H9 (cell line): ENCODE results near the gene NPAT. TPM values are rescaled to one million over a fixed set of nuclear protein-coding genes. Genes with fewer than 3 reads are reported as not detected.

Experiments used
- DNase-seq: peaks from one replicate; pipeline ENCODE4 v3.0.0-alpha.2; 2017
- H2AFZ ChIP-seq: one replicate; pipeline ENCODE4 v1.6.1; 2013; ENCODE audit warnings: mild to moderate bottlenecking, low read length, control low read depth, moderate library complexity
- H2AK5ac ChIP-seq: 2 replicates; pipeline ENCODE4 v1.6.1; 2013; ENCODE audit warnings: low read length, control low read depth, mixed read lengths; ENCODE audit not compliant: insufficient read length
- H2BK120ac ChIP-seq: one replicate; pipeline ENCODE4 v1.6.1; 2013; ENCODE audit warnings: low read depth, mild to moderate bottlenecking, low read length, control low read depth, inconsistent platforms; ENCODE audit not compliant: poor library complexity, severe bottlenecking
- H2BK12ac ChIP-seq: 2 replicates; pipeline ENCODE4 v1.6.1; 2013; ENCODE audit warnings: low read length, control low read depth, mixed read lengths, low read depth; ENCODE audit not compliant: insufficient read length
- H2BK15ac ChIP-seq: 2 replicates; pipeline ENCODE4 v1.6.1; 2013; ENCODE audit warnings: low read depth, low read length, control low read depth
- H2BK20ac ChIP-seq: one replicate; pipeline ENCODE4 v1.6.1; 2013; ENCODE audit warnings: low read depth, mild to moderate bottlenecking, low read length, control low read depth, inconsistent platforms; ENCODE audit not compliant: poor library complexity, severe bottlenecking
- H2BK5ac ChIP-seq: 2 replicates; pipeline ENCODE4 v1.6.1; 2013; ENCODE audit warnings: low read length, control low read depth, mixed read lengths; ENCODE audit not compliant: insufficient read length
- H3K14ac ChIP-seq: 2 replicates; pipeline ENCODE4 v1.6.1; 2013; ENCODE audit warnings: low read length, control low read depth; ENCODE audit not compliant: insufficient read depth
- H3K18ac ChIP-seq: 2 replicates; pipeline ENCODE4 v1.6.1; 2013; ENCODE audit warnings: low read depth, mild to moderate bottlenecking, mixed read lengths, low read length, control low read depth; ENCODE audit not compliant: insufficient read length
- H3K23ac ChIP-seq: 2 replicates; pipeline ENCODE4 v1.6.1; 2013; ENCODE audit warnings: low read length, control low read depth, mixed read lengths, low read depth; ENCODE audit not compliant: insufficient read length
- H3K23me2 ChIP-seq: 2 replicates; pipeline ENCODE4 v1.6.1; 2013; ENCODE audit warnings: low read depth, mild to moderate bottlenecking, mixed read lengths, low read length, control low read depth; ENCODE audit not compliant: insufficient read length, poor library complexity, severe bottlenecking
- H3K27ac ChIP-seq: 2 replicates; pipeline ENCODE4 v1.5.1; 2013; ENCODE audit warnings: low read length, control low read depth, mixed read lengths, low read depth; ENCODE audit not compliant: insufficient read length
- H3K27me3 ChIP-seq: 2 replicates; pipeline ENCODE4 v1.6.1; 2013; ENCODE audit warnings: low read length, control low read depth, inconsistent platforms; ENCODE audit not compliant: insufficient read depth
- H3K4ac ChIP-seq: 2 replicates; pipeline ENCODE4 v1.6.1; 2013; ENCODE audit warnings: low read depth, mild to moderate bottlenecking, control low read depth, inconsistent platforms, low read length, moderate library complexity
- H3K4me1 ChIP-seq: 2 replicates; pipeline ENCODE4 v1.6.1; 2013; ENCODE audit warnings: low read length, control low read depth, inconsistent platforms; ENCODE audit not compliant: insufficient read depth
- H3K4me2 ChIP-seq: 2 replicates; pipeline ENCODE4 v1.6.1; 2013; ENCODE audit warnings: low read length, control low read depth, mixed read lengths; ENCODE audit not compliant: insufficient read length, insufficient read depth
- H3K56ac ChIP-seq: 2 replicates; pipeline ENCODE4 v1.6.1; 2013; ENCODE audit warnings: low read depth, mild to moderate bottlenecking, mixed read lengths, low read length, control low read depth; ENCODE audit not compliant: insufficient read length
- H3K79me1 ChIP-seq: 2 replicates; pipeline ENCODE4 v1.6.1; 2013; ENCODE audit warnings: low read depth, mild to moderate bottlenecking, moderate library complexity, low read length, control low read depth, inconsistent platforms; ENCODE audit not compliant: insufficient read depth, poor library complexity, severe bottlenecking
- H3K79me2 ChIP-seq: 2 replicates; pipeline ENCODE4 v1.6.1; 2013; ENCODE audit warnings: low read length, control low read depth, inconsistent platforms; ENCODE audit not compliant: insufficient read depth
- H3K9ac ChIP-seq: 2 replicates; pipeline ENCODE4 v1.6.1; 2013; ENCODE audit warnings: low read length, control low read depth, mixed read lengths; ENCODE audit not compliant: insufficient read length; ENCODE audit errors: extremely low read depth
- H3K9me3 ChIP-seq: one replicate; pipeline ENCODE4 v1.6.1; 2013; ENCODE audit warnings: low read depth, low read length, inconsistent platforms; ENCODE audit not compliant: control insufficient read depth
- H3T11ph ChIP-seq: one replicate; pipeline ENCODE4 v1.6.1; 2013; ENCODE audit warnings: mild to moderate bottlenecking, low read length, control low read depth, inconsistent platforms
- H4K20me1 ChIP-seq: one replicate; pipeline ENCODE4 v1.6.1; 2013; ENCODE audit not compliant: control insufficient read depth, insufficient read length, insufficient read depth
- H4K5ac ChIP-seq: 2 replicates; pipeline ENCODE4 v1.6.1; 2013; ENCODE audit warnings: low read depth, mild to moderate bottlenecking, mixed read lengths, low read length, control low read depth; ENCODE audit not compliant: insufficient read length
- H4K8ac ChIP-seq: replicated peaks from 2 replicates; pipeline ENCODE4 v1.6.1; 2013; ENCODE audit warnings: low read length, control low read depth, mixed read lengths, low read depth; ENCODE audit not compliant: insufficient read length
- H4K91ac ChIP-seq: 2 replicates; pipeline ENCODE4 v1.6.1; 2013; ENCODE audit warnings: low read depth, mild to moderate bottlenecking, moderate library complexity, mixed read lengths, low read length, control low read depth; ENCODE audit not compliant: insufficient read length
- H3K27ac Mint-ChIP-seq, 3 experiments: 2 replicates in 2 of 3; 3 replicates in 1 of 3; pipeline ENCODE4 v1.8.0; 2020 to 2021; ENCODE audit warnings: mixed read lengths in 3 of 3, mild to moderate bottlenecking in 1 of 3, moderate library complexity in 1 of 3
- H3K27me3 Mint-ChIP-seq: 2 replicates; pipeline ENCODE4 v1.8.0; 2021; ENCODE audit warnings: low read depth, mild to moderate bottlenecking, moderate library complexity, mixed read lengths
- H3K36me3 Mint-ChIP-seq, 3 experiments: 2 replicates in 2 of 3; 3 replicates in 1 of 3; pipeline ENCODE4 v1.8.0; 2020 to 2021; ENCODE audit warnings: low read depth in 3 of 3, mixed read lengths in 3 of 3; ENCODE audit not compliant: insufficient read depth in 1 of 3
- H3K4me1 Mint-ChIP-seq, 2 experiments: 2 replicates each; pipeline ENCODE4 v1.8.0; 2020; ENCODE audit warnings: mixed read lengths in 2 of 2
- H3K4me3 Mint-ChIP-seq, 2 experiments: 2 replicates in 1 of 2; 3 replicates in 1 of 2; pipeline ENCODE4 v1.8.0; 2020 to 2021; ENCODE audit warnings: mild to moderate bottlenecking in 2 of 2, mixed read lengths in 2 of 2, moderate library complexity in 1 of 2
- H3K9me3 Mint-ChIP-seq, 2 experiments: 2 replicates in 1 of 2; 3 replicates in 1 of 2; pipeline ENCODE4 v1.8.0; 2020; ENCODE audit warnings: mild to moderate bottlenecking in 2 of 2, mixed read lengths in 2 of 2, moderate library complexity in 1 of 2
- WGBS: extraction: QIAGEN DNeasy Blood & Tissue Kit; methylation state at CpG from one replicate; pipeline ENCODE4 v1.1.7; 2013; ENCODE audit warnings: missing lambda C conversion rate, low lambda C conversion rate, mixed read lengths; ENCODE audit not compliant: insufficient read length; ENCODE audit errors: extremely low coverage; 5-methylcytosine and 5-hydroxymethylcytosine counted together
- total RNA-seq: library from RNA; stranded (reverse); gene quantifications from 2 replicates; pipeline ENCODE4 v1.2.1, GENCODE V29; 2021
- TF ChIP-seq, protein P1 (sequence below): fragments of 200-600 bp; sonication (generic); conservative IDR thresholded peaks from 3 replicates; pipeline ENCODE4 v1.8.0; 2021; ENCODE audit warnings: antibody characterized with exemption, mild to moderate bottlenecking

Gene NPAT
- total RNA-seq, 1 experiment from 2014 or later, result 22.9 TPM

GRCh38 chr11:108233277-108233945 is 11.0 kb upstream of the NPAT start:
- DNase-seq, result no peak
- Histone ChIP-seq H3K9ac (no peak overlapping the region), H4K5ac (no peak overlapping the region), H3K27ac (no peak overlapping the region), H3K23ac (no peak overlapping the region), H3K18ac (no peak overlapping the region), H2BK120ac (no peak overlapping the region), H2BK15ac (no peak overlapping the region), H3K14ac (no peak overlapping the region), H2BK5ac (no peak overlapping the region), H2BK20ac (no peak overlapping the region), H3K9me3 (no peaks in the 10 kb centered on the region), H3T11ph (no peak overlapping the region), H3K23me2 (no peaks in the 10 kb centered on the region), H3K4me1 (no peaks in the 10 kb centered on the region), H3K27me3 (no peaks in the 10 kb centered on the region), H2BK12ac (no peak overlapping the region), H3K79me1 (no peaks in the 10 kb centered on the region), H2AK5ac (no peak overlapping the region), H3K56ac (no peak overlapping the region), H3K79me2 (no peaks in the 10 kb centered on the region), H2AFZ (no peak overlapping the region), H4K20me1 (no peaks in the 10 kb centered on the region), H4K91ac (no peak overlapping the region), H3K4ac (no peak overlapping the region; the same call in 1 of the 2 replicates), H4K8ac (no peak overlapping the region), H3K4me2 (no peak overlapping the region)
- TF ChIP-seq, protein P1, sequence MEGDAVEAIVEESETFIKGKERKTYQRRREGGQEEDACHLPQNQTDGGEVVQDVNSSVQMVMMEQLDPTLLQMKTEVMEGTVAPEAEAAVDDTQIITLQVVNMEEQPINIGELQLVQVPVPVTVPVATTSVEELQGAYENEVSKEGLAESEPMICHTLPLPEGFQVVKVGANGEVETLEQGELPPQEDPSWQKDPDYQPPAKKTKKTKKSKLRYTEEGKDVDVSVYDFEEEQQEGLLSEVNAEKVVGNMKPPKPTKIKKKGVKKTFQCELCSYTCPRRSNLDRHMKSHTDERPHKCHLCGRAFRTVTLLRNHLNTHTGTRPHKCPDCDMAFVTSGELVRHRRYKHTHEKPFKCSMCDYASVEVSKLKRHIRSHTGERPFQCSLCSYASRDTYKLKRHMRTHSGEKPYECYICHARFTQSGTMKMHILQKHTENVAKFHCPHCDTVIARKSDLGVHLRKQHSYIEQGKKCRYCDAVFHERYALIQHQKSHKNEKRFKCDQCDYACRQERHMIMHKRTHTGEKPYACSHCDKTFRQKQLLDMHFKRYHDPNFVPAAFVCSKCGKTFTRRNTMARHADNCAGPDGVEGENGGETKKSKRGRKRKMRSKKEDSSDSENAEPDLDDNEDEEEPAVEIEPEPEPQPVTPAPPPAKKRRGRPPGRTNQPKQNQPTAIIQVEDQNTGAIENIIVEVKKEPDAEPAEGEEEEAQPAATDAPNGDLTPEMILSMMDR, result no peak
- Mint-ChIP-seq H3K4me3 (no peak overlapping the region), H3K4me1 (no peaks in the 10 kb centered on the region), H3K27me3 (no peaks in the 10 kb centered on the region), H3K27ac (no peak overlapping the region), H3K36me3 (peaks cover 22 to 69% (median 56%) of the 10 kb centered on the region in 3 experiments; a peak in 6 of 7 replicates), H3K9me3 (no peaks in the 10 kb centered on the region)
- no CpG with 5 or more reads among the region's 2 CpGs for WGBS
